Epidermal melanocyte (primary cell): ENCODE measurements around the gene CEACAM16.

Experiments
- DNase-seq: peaks from one replicate; pipeline ENCODE4 v3.0.0; 2011; ENCODE audit warnings: low spot score; ENCODE audit not compliant: insufficient read length

Gene CEACAM16

GRCh38 chr19:44723952-44724319 lies 25.0 kb downstream of the CEACAM16 start:
- peak; percentile 85 for DNase-seq

- no peak for DNase-seq
Observed at GRCh38 chr19:44725251-44725650, 26.3 kb downstream of the CEACAM16 start.

GRCh38 chr19:44725684-44726083 lies 26.7 kb downstream of the CEACAM16 start:
- no peak for DNase-seq

- no peak for DNase-seq
Observed at GRCh38 chr19:44726465-44726864, 27.5 kb downstream of the CEACAM16 start.

GRCh38 chr19:44728178-44728577 lies 29.2 kb downstream of the CEACAM16 start:
- DNase-seq = no peak

GRCh38 chr19:44729516-44730033 lies 30.6 kb downstream of the CEACAM16 start:
- DNase-seq = no peak

GRCh38 chr19:44731081-44731480 lies 32.1 kb downstream of the CEACAM16 start:
- DNase-seq = no peak

- DNase-seq = no peak
Observed at GRCh38 chr19:44731622-44732021, 32.7 kb downstream of the CEACAM16 start.

GRCh38 chr19:44732235-44733014 lies 33.5 kb downstream of the CEACAM16 start:
- DNase-seq = no peak

- DNase-seq = no peak
Observed at GRCh38 chr19:44734357-44734756, 35.4 kb downstream of the CEACAM16 start.

- no peak for DNase-seq
Observed at GRCh38 chr19:44735011-44735410, 36.1 kb downstream of the CEACAM16 start.

GRCh38 chr19:44737238-44738071 lies 38.5 kb downstream of the CEACAM16 start:
- no peak for DNase-seq

- no peak for DNase-seq
Observed at GRCh38 chr19:44738136-44738535, 39.2 kb downstream of the CEACAM16 start.

- DNase-seq = no peak
Observed at GRCh38 chr19:44738603-44739558, 39.9 kb downstream of the CEACAM16 start.

GRCh38 chr19:44740351-44740824 lies 41.4 kb downstream of the CEACAM16 start:
- no peak for DNase-seq

GRCh38 chr19:44741258-44741731 lies 42.3 kb downstream of the CEACAM16 start:
- DNase-seq = no peak

- DNase-seq = peak; percentile 82
Observed at GRCh38 chr19:44741841-44742329, 42.9 kb downstream of the CEACAM16 start.

- DNase-seq = no peak
Observed at GRCh38 chr19:44742330-44743061, 43.5 kb downstream of the CEACAM16 start.

- DNase-seq = no peak
Observed at GRCh38 chr19:44744871-44745332, 46.0 kb downstream of the CEACAM16 start.

- DNase-seq = peak; percentile 39
Observed at GRCh38 chr19:44745341-44745831, 46.4 kb downstream of the CEACAM16 start.
